ENCODE data around the gene AKR1A1.

DNA sequence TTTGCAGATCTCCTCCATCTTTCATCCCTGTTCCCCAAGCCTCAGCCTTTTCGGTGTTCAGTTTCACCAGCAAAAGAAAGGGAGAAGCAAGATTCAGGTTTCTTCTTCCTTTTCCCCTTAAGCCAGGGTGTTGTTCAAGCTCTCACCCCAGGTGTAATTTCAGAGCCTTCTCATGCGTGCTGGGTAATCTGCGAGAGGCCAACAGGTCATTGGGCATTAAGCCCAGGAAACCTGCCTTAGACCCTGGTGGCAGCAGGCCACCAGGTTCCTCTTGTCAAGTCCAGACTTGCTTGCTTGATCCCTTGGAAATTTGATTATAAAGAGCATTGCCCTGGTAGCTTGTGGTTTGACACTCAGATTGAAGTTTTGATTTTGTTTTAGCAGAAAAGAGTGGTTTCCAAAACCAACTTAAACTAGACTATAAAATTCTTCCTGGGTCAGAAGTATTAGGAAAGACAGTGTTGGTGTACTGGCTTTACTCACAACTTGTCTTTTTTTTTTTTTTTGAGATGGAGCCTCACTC is 6.9 kb downstream of the AKR1A1 start:
- no peak for TF ChIP-seq EZH2 (IDR thresholded peaks at IDR 0.05; ENCODE audit: borderline replicate concordance, low read length)
- TF ChIP-seq, protein P1, sequence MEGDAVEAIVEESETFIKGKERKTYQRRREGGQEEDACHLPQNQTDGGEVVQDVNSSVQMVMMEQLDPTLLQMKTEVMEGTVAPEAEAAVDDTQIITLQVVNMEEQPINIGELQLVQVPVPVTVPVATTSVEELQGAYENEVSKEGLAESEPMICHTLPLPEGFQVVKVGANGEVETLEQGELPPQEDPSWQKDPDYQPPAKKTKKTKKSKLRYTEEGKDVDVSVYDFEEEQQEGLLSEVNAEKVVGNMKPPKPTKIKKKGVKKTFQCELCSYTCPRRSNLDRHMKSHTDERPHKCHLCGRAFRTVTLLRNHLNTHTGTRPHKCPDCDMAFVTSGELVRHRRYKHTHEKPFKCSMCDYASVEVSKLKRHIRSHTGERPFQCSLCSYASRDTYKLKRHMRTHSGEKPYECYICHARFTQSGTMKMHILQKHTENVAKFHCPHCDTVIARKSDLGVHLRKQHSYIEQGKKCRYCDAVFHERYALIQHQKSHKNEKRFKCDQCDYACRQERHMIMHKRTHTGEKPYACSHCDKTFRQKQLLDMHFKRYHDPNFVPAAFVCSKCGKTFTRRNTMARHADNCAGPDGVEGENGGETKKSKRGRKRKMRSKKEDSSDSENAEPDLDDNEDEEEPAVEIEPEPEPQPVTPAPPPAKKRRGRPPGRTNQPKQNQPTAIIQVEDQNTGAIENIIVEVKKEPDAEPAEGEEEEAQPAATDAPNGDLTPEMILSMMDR (IDR thresholded peaks at IDR 0.05; ENCODE audit: low read length) = no peak

Data from OCI-LY1 (cell line).